Keratinocyte (primary cell): ENCODE results near the gene ANTXRL.

Experiments
- EZH2 ChIP-seq: IDR thresholded peaks from one replicate; pipeline ENCODE4 v1.6.1; 2012; ENCODE audit warnings: inconsistent platforms, mild to moderate bottlenecking, low read length, moderate library complexity
- TF ChIP-seq, protein P1 (sequence below), 3 experiments: IDR thresholded peaks in 1 of 3; conservative IDR thresholded peaks in 1 of 3; optimal IDR thresholded peaks in 1 of 3; 2 replicates in 2 of 3; 3 replicates in 1 of 3; pipeline versions ENCODE3 to v1.5.1; 2011; ENCODE audit warnings: low read length in 3 of 3, mild to moderate bottlenecking in 3 of 3, moderate library complexity in 2 of 3, control low read depth in 1 of 3, inconsistent platforms in 1 of 3; ENCODE audit not compliant: insufficient read depth in 2 of 3; ENCODE audit errors: extremely low read depth in 1 of 3

DNA sequence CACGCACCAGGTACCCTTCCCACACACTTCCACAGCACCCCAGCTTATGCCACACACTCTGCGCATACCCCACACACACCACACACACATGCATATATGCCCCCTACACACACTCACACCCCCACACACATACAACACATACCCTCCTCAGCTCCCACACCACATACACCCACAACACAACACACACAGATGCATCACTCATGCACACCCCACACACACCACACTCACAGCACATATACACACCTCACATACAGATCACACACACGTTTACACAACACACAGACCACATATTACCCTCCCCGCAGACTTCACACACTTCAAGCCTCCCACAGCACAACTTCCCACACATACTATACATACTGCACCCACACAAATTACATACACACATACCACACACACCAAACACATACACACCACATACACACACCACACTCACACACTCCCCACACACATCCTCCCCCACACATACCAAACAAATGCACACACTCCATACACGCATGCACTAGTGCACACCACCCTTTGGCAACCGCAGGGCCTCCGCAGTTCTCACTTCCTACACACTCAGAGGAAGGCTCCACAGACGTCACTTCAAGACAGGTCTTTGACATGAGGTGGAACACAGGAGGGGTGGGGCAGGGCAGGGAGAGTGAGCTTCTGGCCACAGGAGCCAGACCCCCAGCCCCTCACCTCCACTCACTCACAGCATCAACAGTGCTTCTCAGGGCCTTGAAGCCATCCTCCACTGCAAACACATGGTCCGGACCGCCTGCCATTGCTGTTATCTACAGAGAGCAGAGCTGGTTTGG is 18.5 kb upstream of the ANTXRL start:
- TF ChIP-seq, protein P1, sequence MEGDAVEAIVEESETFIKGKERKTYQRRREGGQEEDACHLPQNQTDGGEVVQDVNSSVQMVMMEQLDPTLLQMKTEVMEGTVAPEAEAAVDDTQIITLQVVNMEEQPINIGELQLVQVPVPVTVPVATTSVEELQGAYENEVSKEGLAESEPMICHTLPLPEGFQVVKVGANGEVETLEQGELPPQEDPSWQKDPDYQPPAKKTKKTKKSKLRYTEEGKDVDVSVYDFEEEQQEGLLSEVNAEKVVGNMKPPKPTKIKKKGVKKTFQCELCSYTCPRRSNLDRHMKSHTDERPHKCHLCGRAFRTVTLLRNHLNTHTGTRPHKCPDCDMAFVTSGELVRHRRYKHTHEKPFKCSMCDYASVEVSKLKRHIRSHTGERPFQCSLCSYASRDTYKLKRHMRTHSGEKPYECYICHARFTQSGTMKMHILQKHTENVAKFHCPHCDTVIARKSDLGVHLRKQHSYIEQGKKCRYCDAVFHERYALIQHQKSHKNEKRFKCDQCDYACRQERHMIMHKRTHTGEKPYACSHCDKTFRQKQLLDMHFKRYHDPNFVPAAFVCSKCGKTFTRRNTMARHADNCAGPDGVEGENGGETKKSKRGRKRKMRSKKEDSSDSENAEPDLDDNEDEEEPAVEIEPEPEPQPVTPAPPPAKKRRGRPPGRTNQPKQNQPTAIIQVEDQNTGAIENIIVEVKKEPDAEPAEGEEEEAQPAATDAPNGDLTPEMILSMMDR (optimal IDR thresholded peaks at IDR 0.05 in 1 of 3, IDR thresholded peaks at IDR 0.05 in 1 of 3, conservative IDR thresholded peaks at IDR 0.05 in 1 of 3; ENCODE audit: extremely low read depth in 1 of 3, insufficient read depth in 2 of 3, low read length in 3 of 3): no peak
- no peak for TF ChIP-seq EZH2
